NB4 (cell line): Measurements from ENCODE around the gene CNTN4.

ENCODE experiments used
- DNase-seq: peaks from one replicate; pipeline ENCODE4 v3.0.0; 2010; ENCODE audit warnings: low read depth
- H3K4me3 ChIP-seq: one replicate; pipeline ENCODE4 v1.5.1; 2011; ENCODE audit warnings: mild to moderate bottlenecking, low read depth, low read length, moderate library complexity
- MAX ChIP-seq: IDR thresholded peaks from 2 replicates; pipeline ENCODE4 v1.6.1; 2011; ENCODE audit warnings: low read depth, low read length
- MYC ChIP-seq: IDR thresholded peaks from 2 replicates; pipeline ENCODE4 v1.6.1; 2011; ENCODE audit warnings: low read depth, low read length
- POLR2A ChIP-seq: IDR thresholded peaks from 2 replicates; pipeline ENCODE4 v1.6.1; 2011; ENCODE audit warnings: mild to moderate bottlenecking; ENCODE audit not compliant: insufficient read length; ENCODE audit errors: extremely low read depth
- TF ChIP-seq, protein P1 (sequence below): IDR thresholded peaks from one replicate; pipeline ENCODE4 v1.5.1; 2012; ENCODE audit warnings: low read depth, low read length

CNTN4 gene

GRCh38 chr3:2212206-2212605 is 113.5 kb downstream of the CNTN4 start:
- no peak for DNase-seq
- TF ChIP-seq, protein P1, sequence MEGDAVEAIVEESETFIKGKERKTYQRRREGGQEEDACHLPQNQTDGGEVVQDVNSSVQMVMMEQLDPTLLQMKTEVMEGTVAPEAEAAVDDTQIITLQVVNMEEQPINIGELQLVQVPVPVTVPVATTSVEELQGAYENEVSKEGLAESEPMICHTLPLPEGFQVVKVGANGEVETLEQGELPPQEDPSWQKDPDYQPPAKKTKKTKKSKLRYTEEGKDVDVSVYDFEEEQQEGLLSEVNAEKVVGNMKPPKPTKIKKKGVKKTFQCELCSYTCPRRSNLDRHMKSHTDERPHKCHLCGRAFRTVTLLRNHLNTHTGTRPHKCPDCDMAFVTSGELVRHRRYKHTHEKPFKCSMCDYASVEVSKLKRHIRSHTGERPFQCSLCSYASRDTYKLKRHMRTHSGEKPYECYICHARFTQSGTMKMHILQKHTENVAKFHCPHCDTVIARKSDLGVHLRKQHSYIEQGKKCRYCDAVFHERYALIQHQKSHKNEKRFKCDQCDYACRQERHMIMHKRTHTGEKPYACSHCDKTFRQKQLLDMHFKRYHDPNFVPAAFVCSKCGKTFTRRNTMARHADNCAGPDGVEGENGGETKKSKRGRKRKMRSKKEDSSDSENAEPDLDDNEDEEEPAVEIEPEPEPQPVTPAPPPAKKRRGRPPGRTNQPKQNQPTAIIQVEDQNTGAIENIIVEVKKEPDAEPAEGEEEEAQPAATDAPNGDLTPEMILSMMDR = no peak
- TF ChIP-seq MAX (no peak), POLR2A (no peak), MYC (no peak)
- no peak overlapping the region for H3K4me3 ChIP-seq

- TF ChIP-seq MAX = no peak
- TF ChIP-seq, protein P1 = no peak
- no peak for TF ChIP-seq POLR2A
- no peak for TF ChIP-seq MYC
- H3K4me3 ChIP-seq = no peak overlapping the region
- DNase-seq = no peak
Observed at GRCh38 chr3:2218375-2218774, 119.7 kb downstream of the CNTN4 start.

GRCh38 chr3:2218816-2219215 is 120.2 kb downstream of the CNTN4 start:
- DNase-seq = no peak
- no peak overlapping the region for H3K4me3 ChIP-seq
- TF ChIP-seq MAX (no peak), MYC (no peak), POLR2A (no peak)
- TF ChIP-seq, protein P1 = no peak

- DNase-seq = no peak
- TF ChIP-seq MYC = no peak
- TF ChIP-seq, protein P1 = no peak
- no peak for TF ChIP-seq MAX
- TF ChIP-seq POLR2A = no peak
- no peak overlapping the region for H3K4me3 ChIP-seq
Observed at GRCh38 chr3:2236203-2236602, 137.5 kb downstream of the CNTN4 start.

DNA sequence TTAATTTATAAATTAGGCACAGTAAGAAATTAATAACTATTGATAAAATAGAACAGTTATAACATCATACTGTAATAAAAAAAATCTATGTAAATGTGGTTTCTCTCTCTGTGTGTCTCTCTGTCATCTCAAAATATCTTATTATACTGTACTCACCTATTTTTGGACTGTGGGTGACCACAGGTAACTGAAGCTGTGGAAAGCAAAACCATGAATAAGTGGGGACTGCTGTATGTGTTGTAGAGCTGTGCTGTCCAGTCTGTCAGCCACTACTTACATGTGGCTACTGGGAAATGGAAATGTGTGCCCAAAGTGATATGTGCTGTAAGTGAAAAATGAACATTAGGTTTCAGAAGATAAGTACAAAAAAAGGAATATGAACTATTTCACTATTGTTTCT is 145.5 kb downstream of the CNTN4 start:
- no peak overlapping the region for H3K4me3 ChIP-seq
- no peak for DNase-seq
- TF ChIP-seq MAX (no peak), POLR2A (no peak)
- TF ChIP-seq, protein P1 = no peak
